DMS114 treated with DMSO at 0.1 percent for 48 hours (cell line): ENCODE results near the gene FERMT2.
"Not testable (repeated sequence)": the region's sequence is repeated elsewhere in the genome, so short reads cannot be mapped to it uniquely, and the experiment has no call there.

ENCODE experiments used
- DNase-seq: peaks from one replicate; lab custom pipeline; 2025; ENCODE audit not compliant: unreplicated experiment; lab: John Stamatoyannopoulos, UW

FERMT2 gene

GRCh38 chr14:52868911-52869618 lies 81.8 kb downstream of the FERMT2 start:
- no peak for DNase-seq

- not testable (repeated sequence) for DNase-seq
These were observed 86.0 kb downstream of the FERMT2 start for GRCh38 chr14:52864893-52865292.

- DNase-seq, result no peak
These were observed 87.5 kb downstream of the FERMT2 start for GRCh38 chr14:52863334-52863700.

GRCh38 chr14:52862632-52863333 lies 88.1 kb downstream of the FERMT2 start:
- DNase-seq, result no peak

GRCh38 chr14:52861403-52861802 lies 89.4 kb downstream of the FERMT2 start:
- no peak for DNase-seq

- DNase-seq, result no peak
These were observed 89.9 kb downstream of the FERMT2 start for GRCh38 chr14:52860910-52861309.

- no peak for DNase-seq
These were observed 90.6 kb downstream of the FERMT2 start for GRCh38 chr14:52860209-52860608.

GRCh38 chr14:52856139-52856538 lies 94.7 kb downstream of the FERMT2 start:
- no peak for DNase-seq

- DNase-seq, result no peak
These were observed 97.4 kb downstream of the FERMT2 start for GRCh38 chr14:52853522-52853854.

- no peak for DNase-seq
These were observed 97.9 kb downstream of the FERMT2 start for GRCh38 chr14:52852810-52853521.

- no peak for DNase-seq
These were observed 100.4 kb downstream of the FERMT2 start for GRCh38 chr14:52850451-52850909.

GRCh38 chr14:52848626-52849025 lies 102.2 kb downstream of the FERMT2 start:
- DNase-seq, result no peak

GRCh38 chr14:52846591-52846990 lies 104.3 kb downstream of the FERMT2 start:
- no peak for DNase-seq

GRCh38 chr14:52845081-52845480 lies 105.8 kb downstream of the FERMT2 start:
- no peak for DNase-seq

- DNase-seq, result no peak
These were observed 106.4 kb downstream of the FERMT2 start for GRCh38 chr14:52844262-52845060.

- no peak for DNase-seq
These were observed 110.0 kb downstream of the FERMT2 start for GRCh38 chr14:52840877-52841276.

GRCh38 chr14:52837451-52837850 lies 113.4 kb downstream of the FERMT2 start:
- DNase-seq, result no peak

- no peak for DNase-seq
These were observed 114.8 kb downstream of the FERMT2 start for GRCh38 chr14:52836063-52836462.

GRCh38 chr14:52835122-52835903 lies 115.5 kb downstream of the FERMT2 start:
- no peak for DNase-seq

GRCh38 chr14:52834440-52834842 lies 116.4 kb downstream of the FERMT2 start:
- DNase-seq, result no peak
